Measurements from ENCODE around the gene AP4S1.

GRCh38 chr14:31000629-31001338 is 24.7 kb upstream of the AP4S1 start:
- TF ChIP-seq, protein P1, sequence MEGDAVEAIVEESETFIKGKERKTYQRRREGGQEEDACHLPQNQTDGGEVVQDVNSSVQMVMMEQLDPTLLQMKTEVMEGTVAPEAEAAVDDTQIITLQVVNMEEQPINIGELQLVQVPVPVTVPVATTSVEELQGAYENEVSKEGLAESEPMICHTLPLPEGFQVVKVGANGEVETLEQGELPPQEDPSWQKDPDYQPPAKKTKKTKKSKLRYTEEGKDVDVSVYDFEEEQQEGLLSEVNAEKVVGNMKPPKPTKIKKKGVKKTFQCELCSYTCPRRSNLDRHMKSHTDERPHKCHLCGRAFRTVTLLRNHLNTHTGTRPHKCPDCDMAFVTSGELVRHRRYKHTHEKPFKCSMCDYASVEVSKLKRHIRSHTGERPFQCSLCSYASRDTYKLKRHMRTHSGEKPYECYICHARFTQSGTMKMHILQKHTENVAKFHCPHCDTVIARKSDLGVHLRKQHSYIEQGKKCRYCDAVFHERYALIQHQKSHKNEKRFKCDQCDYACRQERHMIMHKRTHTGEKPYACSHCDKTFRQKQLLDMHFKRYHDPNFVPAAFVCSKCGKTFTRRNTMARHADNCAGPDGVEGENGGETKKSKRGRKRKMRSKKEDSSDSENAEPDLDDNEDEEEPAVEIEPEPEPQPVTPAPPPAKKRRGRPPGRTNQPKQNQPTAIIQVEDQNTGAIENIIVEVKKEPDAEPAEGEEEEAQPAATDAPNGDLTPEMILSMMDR (IDR thresholded peaks at IDR 0.05; ENCODE audit: insufficient read depth, low read length, poor library complexity, severe bottlenecking) = no peak
- no peak for TF ChIP-seq EZH2phosphoT487 (conservative IDR thresholded peaks at IDR 0.05; ENCODE audit: low read length)

All from SU-DHL-6 (cell line).